HepG2 (cell line): ENCODE results near the gene TCFL5. TPM values are rescaled to one million over a fixed set of nuclear protein-coding genes. Genes with fewer than 3 reads are reported as not detected.

Experiments used
- CBX1 ChIP-seq: IDR thresholded peaks from one replicate; pipeline ENCODE4 v1.6.1; 2016; ENCODE audit warnings: antibody characterized with exemption, low read depth
- CENPX ChIP-seq: sonication (generic); formaldehyde crosslinking; IDR thresholded peaks from 2 replicates; pipeline ENCODE4 v1.9.0; 2021; ENCODE audit warnings: mild to moderate bottlenecking, missing genetic modification reagents, moderate library complexity
- EHMT2 ChIP-seq: fragments of 200-600 bp; sonication (generic); IDR thresholded peaks from 2 replicates; pipeline ENCODE4 v1.7.0; 2017; ENCODE audit warnings: antibody characterized with exemption, low read depth, low read length, borderline replicate concordance
- FOXO4 ChIP-seq: sonication (generic); formaldehyde crosslinking; conservative IDR thresholded peaks from 2 replicates; pipeline ENCODE4 v1.8.1; 2023; ENCODE audit warnings: missing genetic modification reagents
- HDAC1 ChIP-seq: sonication (generic); formaldehyde crosslinking; IDR thresholded peaks from 2 replicates; pipeline ENCODE4 v1.5.1; 2020; ENCODE audit warnings: mild to moderate bottlenecking, missing genetic modification reagents
- NFKB2 ChIP-seq: sonication (generic); formaldehyde crosslinking; IDR thresholded peaks from 2 replicates; pipeline ENCODE4 v1.4.0; 2020; ENCODE audit warnings: missing genetic modification reagents, borderline replicate concordance
- PPARG ChIP-seq: conservative IDR thresholded peaks from 2 replicates; pipeline ENCODE4 v1.6.1; 2016; ENCODE audit warnings: missing biosample characterization, missing genetic modification reagents
- RORA ChIP-seq: sonication (generic); formaldehyde crosslinking; IDR thresholded peaks from 2 replicates; pipeline ENCODE4 v1.5.0; 2020; ENCODE audit warnings: mild to moderate bottlenecking, missing genetic modification reagents, moderate library complexity
- ZHX1 ChIP-seq: sonication (generic); formaldehyde crosslinking; IDR thresholded peaks from 2 replicates; pipeline ENCODE4 v1.8.1; 2022; ENCODE audit warnings: low read depth, mild to moderate bottlenecking, missing genetic modification reagents
- ZNF3 ChIP-seq: IDR thresholded peaks from 2 replicates; pipeline ENCODE4 v1.7.0; 2017; ENCODE audit warnings: inconsistent platforms
- ZNF318 ChIP-seq: sonication (generic); formaldehyde crosslinking; IDR thresholded peaks from 2 replicates; pipeline ENCODE4 v1.4.0; 2020; ENCODE audit warnings: mild to moderate bottlenecking, missing genetic modification reagents
- ZNF382 ChIP-seq: sonication (generic); formaldehyde crosslinking; IDR thresholded peaks from 2 replicates; pipeline ENCODE4 v1.5.0; 2020; ENCODE audit warnings: missing genetic modification reagents, mild to moderate bottlenecking, borderline replicate concordance
- ZNF550 ChIP-seq: sonication (generic); formaldehyde crosslinking; IDR thresholded peaks from 2 replicates; pipeline ENCODE4 v1.4.0; 2020; ENCODE audit warnings: mild to moderate bottlenecking, missing genetic modification reagents, borderline replicate concordance
- ZSCAN9 ChIP-seq: IDR thresholded peaks from 2 replicates; pipeline ENCODE4 v1.6.1; 2016; ENCODE audit warnings: borderline replicate concordance
- polyA plus RNA-seq, 8 experiments: library from polyadenylated mRNA; depleted of rRNA in 3 of 8; stranded (reverse) in 7 of 8; unstranded in 1 of 8; fragments of >200 nt; fragmentation: Illumina TruSeq in 4 of 8; extraction: Trizol in 4 of 8; gene quantifications; 2 replicates each; pipeline versions ENCODE4 v1.2.1 to v1.2.3, GENCODE V29; 2011 to 2016; ENCODE audit warnings: low read depth in 4 of 8, missing spikeins in 1 of 8, mixed read lengths in 1 of 8; ENCODE audit not compliant: insufficient read depth in 1 of 8
- total RNA-seq, 5 experiments: library from RNA; depleted of rRNA; stranded (reverse); fragments of >200 nt; fragmentation: Illumina TruSeq; extraction: Trizol; gene quantifications; 2 replicates each; pipeline ENCODE4 v1.2.3, GENCODE V29; 2016; ENCODE audit warnings: low read depth in 1 of 5

Gene TCFL5
- total and polyA plus RNA-seq, 2 of the 13 experiments (the other 11 are each of a cell fraction or from before 2014, with no cell fraction given): 14.8 to 20.0 TPM

GRCh38 chr20:62822788-62823651 is 38.6 kb downstream of the TCFL5 start (continued):
- TF ChIP-seq ZNF318 (CRISPR knock-in tag) (no peak; the same call in 1 of the 2 replicates), ZNF3 (CRISPR knock-in tag) (peak; percentile 84), EHMT2 (no peak; the same call in 1 of the 2 replicates), HDAC1 (CRISPR knock-in tag) (peak; percentile 94), ZHX1 (CRISPR knock-in tag) (peak; percentile 66; the same call in 1 of the 2 replicates), NFKB2 (CRISPR knock-in tag) (peak; percentile 60; the same call in 1 of the 2 replicates), CBX1 (peak; percentile 88), CENPX (CRISPR knock-in tag) (no peak), PPARG (CRISPR knock-in tag) (peak; percentile 87), ZSCAN9 (CRISPR knock-in tag) (peak; percentile 91), ZNF382 (CRISPR knock-in tag) (no peak), ZNF550 (no peak), FOXO4 (no peak), RORA (CRISPR knock-in tag) (no peak)
